Fibroblast of pulmonary artery (primary cell): ENCODE measurements around the gene RAB3C.
"Not testable (repeated sequence)": the region's sequence is repeated elsewhere in the genome, so short reads cannot be mapped to it uniquely, and the experiment has no call there.

Experiments used
- DNase-seq: peaks from one replicate; pipeline ENCODE4 v3.0.0-alpha.2; 2010; ENCODE audit warnings: low read depth
- H3K4me3 ChIP-seq: replicated peaks from 2 replicates; pipeline ENCODE4 v1.5.1; 2011; ENCODE audit warnings: low read depth, mild to moderate bottlenecking, control low read depth, low read length, moderate library complexity
- TF ChIP-seq, protein P1 (sequence below): IDR thresholded peaks from 2 replicates; pipeline ENCODE4 v1.5.1; 2011; ENCODE audit warnings: mild to moderate bottlenecking, control low read depth, low read length, inconsistent platforms; ENCODE audit errors: missing control alignments

The RAB3C gene, protein sequence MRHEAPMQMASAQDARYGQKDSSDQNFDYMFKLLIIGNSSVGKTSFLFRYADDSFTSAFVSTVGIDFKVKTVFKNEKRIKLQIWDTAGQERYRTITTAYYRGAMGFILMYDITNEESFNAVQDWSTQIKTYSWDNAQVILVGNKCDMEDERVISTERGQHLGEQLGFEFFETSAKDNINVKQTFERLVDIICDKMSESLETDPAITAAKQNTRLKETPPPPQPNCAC

DNA sequence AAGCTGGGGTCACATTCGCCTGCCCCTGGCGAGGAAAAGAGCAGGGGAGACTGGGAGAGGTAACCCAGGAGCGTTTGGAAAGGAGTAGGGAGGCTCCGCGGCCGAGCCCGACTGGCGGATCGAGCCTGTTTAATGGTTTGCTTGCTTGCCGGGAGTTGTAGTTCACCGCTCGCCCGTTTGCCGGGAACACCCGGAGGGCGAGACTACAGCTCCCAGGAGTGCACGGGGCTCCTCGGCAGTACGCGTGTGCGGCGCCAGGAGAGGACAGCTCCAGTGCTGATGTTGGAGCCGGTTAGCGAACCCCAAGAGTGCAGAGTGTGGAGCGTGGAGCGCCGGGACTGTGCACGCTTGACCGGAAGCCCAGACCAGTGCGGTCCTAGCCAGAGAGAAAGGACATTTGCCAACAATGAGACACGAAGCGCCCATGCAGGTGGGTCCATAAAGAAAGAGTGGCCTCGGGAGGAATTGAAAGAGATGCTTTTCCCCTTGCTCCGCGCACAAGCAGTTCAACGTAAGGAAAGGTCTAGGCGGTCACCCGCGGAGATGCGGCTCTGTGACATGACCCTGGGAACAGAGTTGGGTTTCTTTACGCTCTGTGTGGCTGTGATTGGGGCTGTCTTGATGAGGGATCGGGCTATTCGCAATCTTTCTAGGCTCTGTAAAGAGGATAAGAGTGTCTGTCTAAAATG is at the start of gene RAB3C:
Gene RAB3C (plus strand): TSS at position 273 of the 689 bp plus-strand sequence. CDS start 134 bp downstream, at position 407.
- DNase-seq: peak; percentile 94
- H3K4me3 ChIP-seq: peak within 1 kb of the TSS; percentile 69
- TF ChIP-seq, protein P1, sequence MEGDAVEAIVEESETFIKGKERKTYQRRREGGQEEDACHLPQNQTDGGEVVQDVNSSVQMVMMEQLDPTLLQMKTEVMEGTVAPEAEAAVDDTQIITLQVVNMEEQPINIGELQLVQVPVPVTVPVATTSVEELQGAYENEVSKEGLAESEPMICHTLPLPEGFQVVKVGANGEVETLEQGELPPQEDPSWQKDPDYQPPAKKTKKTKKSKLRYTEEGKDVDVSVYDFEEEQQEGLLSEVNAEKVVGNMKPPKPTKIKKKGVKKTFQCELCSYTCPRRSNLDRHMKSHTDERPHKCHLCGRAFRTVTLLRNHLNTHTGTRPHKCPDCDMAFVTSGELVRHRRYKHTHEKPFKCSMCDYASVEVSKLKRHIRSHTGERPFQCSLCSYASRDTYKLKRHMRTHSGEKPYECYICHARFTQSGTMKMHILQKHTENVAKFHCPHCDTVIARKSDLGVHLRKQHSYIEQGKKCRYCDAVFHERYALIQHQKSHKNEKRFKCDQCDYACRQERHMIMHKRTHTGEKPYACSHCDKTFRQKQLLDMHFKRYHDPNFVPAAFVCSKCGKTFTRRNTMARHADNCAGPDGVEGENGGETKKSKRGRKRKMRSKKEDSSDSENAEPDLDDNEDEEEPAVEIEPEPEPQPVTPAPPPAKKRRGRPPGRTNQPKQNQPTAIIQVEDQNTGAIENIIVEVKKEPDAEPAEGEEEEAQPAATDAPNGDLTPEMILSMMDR: no peak

DNA sequence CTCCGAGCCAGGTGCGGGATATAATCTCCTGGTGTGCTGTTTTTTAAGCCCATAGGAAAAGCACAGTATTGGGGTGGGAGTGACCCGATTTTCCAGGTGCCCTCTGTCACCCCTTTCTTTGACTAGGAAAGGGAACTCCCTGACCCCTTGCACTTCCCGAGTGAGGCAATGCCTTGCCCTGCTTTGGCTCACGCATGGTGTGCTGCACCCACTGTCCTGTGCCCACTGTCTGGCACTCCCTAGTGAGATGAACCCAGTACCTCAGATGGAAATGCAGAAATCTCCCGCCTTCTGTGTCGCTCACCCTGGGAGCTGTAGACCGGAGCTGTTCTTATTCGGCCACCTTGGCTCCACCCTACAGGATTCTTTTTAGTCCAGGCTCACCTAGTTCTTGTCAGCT is 40.9 kb upstream of the RAB3C start:
- DNase-seq: not testable (repeated sequence)

DNA sequence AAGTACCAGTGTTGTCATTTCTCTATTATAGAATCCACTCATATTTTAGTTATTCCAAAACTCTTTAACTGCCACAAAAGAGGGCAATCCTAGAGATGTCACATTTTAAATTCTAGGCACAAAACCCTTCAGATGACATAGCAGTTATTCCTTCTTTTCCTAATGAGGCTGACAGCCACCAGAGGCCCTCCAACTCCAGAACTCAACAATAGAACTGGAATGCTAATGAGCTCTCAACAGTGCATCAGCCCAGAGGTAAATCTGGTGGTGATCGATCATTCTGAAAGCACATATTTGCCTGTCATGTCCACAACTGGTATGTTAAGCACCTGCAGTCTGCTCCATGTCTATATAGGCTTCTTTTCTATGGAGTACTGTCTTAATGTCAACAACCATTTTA is 40.2 kb upstream of the RAB3C start:
- H3K4me3 ChIP-seq: no peak overlapping the region
- TF ChIP-seq, protein P1: no peak
- DNase-seq: no peak

More for the DNA sequence above, 40.9 kb upstream of the RAB3C start:
- H3K4me3 ChIP-seq: not testable (repeated sequence)

DNA sequence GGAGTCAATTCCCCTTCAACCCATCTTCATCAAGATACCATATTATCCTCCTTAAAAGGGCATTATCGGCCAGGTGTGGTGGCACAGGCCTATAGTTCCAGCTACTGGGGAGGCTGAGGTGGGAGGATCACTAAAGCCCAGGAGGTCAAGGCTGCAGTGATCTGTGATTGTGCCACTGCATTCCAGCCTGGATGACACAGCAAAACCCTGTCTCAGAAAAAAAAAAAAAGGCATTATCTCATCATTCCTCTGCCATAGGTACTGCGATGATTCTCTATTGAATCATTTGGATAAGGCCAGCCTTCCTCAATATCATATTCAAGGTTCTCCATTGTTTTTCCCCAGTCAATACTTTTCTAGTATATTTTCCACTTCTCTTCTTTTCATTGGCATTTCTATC is 39.2 kb upstream of the RAB3C start:
- no peak for DNase-seq
- no peak overlapping the region for H3K4me3 ChIP-seq
- TF ChIP-seq, protein P1: no peak

DNA sequence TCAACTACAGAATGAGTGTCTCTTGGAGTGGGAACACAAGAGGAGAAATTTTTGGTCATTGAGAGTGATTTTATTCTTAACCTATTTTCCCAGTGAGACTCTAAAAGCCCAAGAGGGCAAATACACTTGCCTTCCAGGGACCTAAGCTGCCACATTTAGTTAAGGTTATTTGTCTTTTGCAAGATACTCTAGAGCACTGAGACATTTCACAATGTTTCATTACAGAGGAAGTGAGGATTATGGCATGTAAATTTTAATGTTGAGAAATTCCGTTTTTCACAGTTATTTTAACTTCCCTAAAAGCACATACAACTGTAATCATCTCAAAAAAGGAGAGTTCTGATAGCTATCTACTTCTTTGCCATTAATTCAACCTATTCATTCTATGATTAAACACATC is 38.7 kb upstream of the RAB3C start:
- no peak for DNase-seq
- TF ChIP-seq, protein P1: no peak
- H3K4me3 ChIP-seq: no peak overlapping the region

DNA sequence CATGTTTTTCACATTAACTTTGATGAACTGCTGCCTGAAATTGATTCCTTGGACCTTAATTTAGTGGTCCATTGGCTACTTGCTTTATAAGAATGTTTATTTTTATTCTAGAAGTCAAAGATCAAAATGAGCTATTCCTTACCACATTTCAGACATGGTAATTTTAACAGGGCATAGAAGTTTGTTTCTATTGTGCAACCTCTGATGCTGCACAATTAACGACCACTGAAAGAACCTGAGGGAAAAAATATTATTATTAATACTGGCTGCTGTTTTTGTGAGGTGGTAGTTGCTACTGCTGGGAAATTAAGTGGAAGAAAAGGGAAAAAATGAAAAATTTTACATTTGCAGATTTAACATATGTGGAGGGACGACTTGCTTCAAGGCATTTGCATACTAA is 37.9 kb upstream of the RAB3C start:
- TF ChIP-seq, protein P1: no peak
- no peak overlapping the region for H3K4me3 ChIP-seq
- DNase-seq: no peak

DNA sequence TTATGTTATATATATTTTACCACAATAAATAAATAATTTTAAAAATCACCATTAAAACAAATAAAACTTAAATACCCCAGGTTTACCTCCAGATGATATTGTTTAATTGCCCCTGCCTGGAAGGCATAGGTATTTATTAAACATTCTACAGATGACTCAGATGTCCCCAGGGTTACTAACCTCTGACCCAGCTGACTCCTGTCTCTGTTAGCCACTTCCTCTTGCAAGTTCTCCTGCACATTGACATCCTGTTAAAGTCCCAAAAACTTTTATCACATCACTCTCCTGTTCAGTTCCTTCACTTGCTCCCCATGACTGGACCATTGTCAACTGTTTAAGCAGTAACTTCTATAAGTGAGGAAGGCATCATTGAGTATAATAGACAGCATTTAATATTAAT is 37.0 kb upstream of the RAB3C start:
- TF ChIP-seq, protein P1: no peak
- DNase-seq: no peak
- no peak overlapping the region for H3K4me3 ChIP-seq
